CD4-positive, alpha-beta T cell treated with Interleukin-6 for 4 hours (primary cell): ENCODE measurements around the gene PPM1K.
"Not testable (repeated sequence)": the region's sequence is repeated elsewhere in the genome, so short reads cannot be mapped to it uniquely, and the experiment has no call there.

ENCODE experiments used
- DNase-seq: peaks from one replicate; pipeline ENCODE4 v3.0.0-alpha.2; 2020; ENCODE audit warnings: mixed read lengths

The PPM1K gene

GRCh38 chr4:88284439-88285234, at the start of gene PPM1K:
PPM1K (minus strand) TSS chr4:88284561; CDS start chr4:88278583, 5,978 bp downstream.
- DNase-seq: peak; percentile 99

GRCh38 chr4:88333741-88334405, 49.5 kb upstream of the PPM1K start:
- DNase-seq: no peak

DNA sequence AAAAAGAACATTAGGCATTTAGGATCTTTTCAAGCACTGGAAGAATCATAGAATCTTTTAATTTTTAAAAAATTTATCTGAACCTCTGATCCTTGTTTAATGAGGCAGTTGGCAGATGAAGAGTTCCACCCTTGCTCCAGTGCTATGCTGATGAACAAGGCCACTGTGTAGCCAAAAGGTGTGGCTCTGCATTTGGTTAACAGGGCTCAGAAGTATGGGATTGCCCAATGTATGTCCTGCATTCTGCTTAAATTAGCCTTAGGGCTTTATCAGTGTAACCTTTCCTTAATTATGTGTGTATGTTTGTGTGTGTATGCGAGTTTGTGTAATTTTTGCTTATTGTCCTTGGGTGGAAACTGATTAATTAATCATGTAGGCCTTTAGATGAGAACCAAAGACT, 43.3 kb upstream of the PPM1K start:
- no peak for DNase-seq

GRCh38 chr4:88320780-88321373, 36.5 kb upstream of the PPM1K start:
- DNase-seq: peak; percentile 33

DNA sequence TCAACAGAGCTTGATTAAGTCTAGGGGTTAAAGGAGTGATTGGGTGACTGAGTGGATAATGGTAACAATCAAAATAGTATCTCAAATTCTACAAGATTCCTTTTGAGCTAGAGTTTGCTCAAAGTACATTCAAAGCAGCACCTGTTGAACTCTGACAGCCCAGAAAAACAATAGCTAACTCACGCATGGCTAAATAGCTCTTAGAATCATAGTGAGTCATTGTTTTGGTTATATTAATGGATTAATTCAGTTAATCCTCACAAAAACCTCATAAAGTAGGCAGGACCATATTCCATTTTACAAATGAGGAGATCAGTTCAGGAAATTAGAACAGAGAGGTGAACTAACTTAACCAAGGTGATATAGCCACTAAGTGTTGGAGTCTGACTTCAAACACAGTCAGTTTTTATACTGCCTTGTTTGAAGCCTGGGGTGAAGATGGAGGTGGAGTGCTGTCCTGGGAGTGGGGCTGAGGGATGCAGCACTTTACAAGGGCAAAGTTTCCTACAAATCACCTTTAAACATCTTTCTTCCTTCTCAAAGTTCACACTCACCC, 35.9 kb upstream of the PPM1K start:
- DNase-seq: no peak

- DNase-seq: no peak
These were observed 34.5 kb upstream of the PPM1K start for GRCh38 chr4:88318751-88319350.

- no peak for DNase-seq
These were observed 31.2 kb upstream of the PPM1K start for GRCh38 chr4:88315460-88316017.

- not testable (repeated sequence) for DNase-seq
These were observed 28.8 kb upstream of the PPM1K start for GRCh38 chr4:88313088-88313624.

DNA sequence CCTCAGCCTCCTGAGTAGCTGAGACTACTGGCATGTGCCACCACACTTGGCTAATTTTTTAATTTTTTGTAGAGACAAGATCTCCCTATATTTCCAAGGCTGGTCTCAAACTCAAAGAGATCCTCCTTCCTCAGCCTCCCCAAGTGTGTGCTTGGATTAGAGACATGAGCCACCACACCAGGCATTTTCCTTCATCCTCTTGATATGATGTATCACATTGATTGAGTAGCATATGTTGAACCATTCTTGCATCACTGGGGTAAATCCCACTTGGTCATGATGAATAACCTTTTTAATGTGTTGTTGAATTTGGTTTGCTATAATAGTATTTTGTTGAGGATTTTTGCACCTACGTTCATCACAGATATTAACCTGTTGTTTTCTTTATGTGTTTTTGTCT, 24.2 kb upstream of the PPM1K start:
- no peak for DNase-seq

- no peak for DNase-seq
These were observed 13.5 kb upstream of the PPM1K start for GRCh38 chr4:88297725-88298454.

DNA sequence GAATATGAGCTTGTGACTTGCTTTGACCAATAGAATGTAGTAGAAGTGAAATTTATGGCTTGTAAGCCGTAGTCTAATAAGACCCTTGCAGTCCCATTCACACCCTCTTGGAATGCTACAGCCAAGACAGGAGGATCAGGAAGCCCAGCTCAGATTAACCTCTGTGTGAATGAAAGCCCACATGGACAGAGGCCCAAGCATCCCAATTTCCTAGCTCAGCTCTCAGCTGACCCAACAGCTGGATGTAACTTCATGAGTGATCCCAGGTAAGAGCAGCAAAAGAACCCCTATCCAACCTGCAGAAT, 12.8 kb upstream of the PPM1K start:
- no peak for DNase-seq

GRCh38 chr4:88296413-88297211, 12.3 kb upstream of the PPM1K start:
- no peak for DNase-seq

DNA sequence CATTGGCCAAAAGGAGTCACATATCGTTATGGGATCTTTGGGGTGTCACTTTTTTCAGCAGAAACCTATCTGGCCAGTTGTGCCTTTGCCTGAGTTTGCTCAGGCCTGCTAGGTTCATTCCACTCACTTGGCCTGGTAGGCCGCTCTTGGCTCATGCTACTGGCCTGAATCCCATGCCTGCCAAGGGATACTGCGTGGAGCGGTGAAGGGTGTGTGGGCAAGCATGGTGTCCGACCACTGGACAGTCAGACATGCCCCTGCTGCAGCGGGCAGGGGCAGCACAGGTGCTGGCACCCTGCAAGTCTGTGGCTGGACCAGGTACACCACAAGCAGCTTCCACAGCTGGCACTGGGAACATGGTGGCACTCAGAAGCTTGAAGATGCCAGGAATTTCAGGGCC, 11.3 kb upstream of the PPM1K start:
- DNase-seq: no peak

DNA sequence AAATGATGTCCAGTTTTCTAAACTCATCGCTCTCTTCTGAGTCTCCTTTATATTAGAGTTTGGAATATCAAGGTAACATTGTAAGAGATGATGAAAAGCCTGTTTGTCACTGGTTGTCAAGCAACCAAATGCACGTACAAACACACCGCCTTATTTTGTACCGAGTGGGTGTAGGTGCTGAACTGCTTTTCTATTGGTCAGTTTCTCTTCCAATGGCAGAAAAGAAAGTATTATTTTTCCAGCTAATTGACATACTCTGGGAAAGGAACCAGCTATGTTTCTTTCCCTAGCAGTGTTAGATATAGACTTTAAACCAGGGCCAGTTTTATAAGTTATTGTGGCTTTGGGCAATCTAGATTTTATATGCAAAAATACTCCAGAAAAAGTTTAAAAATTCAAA, 6.6 kb upstream of the PPM1K start:
- no peak for DNase-seq

DNA sequence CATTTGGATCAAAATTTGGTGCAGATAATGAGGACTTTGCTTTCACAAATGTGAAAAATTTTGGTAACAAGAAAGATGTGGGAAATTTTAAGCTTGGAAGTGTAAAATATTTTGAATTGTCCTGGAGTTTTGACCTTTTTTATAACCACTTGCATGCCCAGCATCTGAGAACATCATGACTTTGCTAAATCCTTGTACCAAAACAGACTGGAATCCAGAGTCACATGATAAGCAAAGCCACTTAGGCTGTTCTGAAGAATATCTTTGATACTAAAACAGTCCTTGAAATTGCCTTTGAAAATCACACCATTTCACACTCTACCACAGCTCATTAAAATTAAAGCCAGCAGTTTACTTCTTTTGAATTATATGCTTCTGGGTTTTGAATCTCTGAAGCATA, 2.5 kb upstream of the PPM1K start:
- no peak for DNase-seq

DNA sequence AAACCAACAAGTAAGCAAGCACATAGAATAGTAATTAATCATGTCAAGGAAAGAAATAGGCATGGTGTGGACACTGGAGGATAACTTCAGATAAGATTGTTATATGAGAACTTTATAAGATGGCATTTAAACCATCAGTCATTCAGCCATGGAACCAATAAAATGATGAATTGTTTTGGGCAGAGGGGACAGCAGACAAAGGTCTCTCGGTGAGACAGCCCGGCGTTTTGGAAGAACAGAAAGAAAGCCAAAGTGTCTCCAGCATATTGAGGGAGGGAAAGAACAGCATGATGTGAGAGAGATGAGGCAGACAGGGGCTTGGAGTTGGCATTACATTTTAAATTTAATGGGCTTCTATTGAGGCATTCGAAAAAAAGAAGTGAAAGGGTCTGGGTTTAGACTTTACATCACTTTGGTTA, 883 bp upstream of the PPM1K start:
- DNase-seq: no peak

DNA sequence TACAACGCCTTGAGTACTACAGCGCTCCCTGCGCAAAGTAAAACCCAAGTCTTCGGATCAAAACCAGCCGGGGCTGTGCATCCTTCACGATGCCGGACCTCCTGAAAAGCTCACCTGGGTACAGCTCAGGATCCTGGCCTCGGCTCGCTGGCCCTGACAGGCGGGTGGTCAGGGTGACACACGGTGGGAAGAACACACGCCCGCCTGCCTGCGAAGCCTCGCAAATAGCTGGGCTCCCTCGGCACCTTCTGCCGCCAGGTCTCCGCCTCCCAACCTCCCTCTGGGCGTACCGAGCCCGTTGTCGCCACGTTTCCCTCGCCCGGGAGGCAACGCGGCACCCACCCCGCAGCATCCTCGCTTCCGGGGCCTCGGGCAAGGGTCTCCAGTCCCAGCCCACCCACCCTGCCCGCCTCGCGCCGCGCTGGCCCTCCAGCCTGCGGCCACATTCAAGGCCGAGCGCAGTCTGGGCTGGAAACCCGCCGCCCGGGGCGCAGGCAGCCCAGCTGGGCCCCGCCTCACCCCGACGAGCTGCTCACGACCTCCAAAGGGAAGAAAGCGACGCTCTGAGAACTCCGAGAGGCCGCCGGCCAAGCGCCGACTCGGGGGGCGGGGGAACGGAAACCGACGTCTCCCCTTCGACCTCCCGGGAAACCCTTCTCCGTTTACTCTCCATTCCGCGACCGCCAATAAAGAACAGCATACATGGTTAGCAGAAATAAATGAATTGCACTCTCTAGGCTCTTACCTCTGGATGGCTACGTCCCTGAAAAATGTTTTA, 511 bp downstream of the PPM1K start:
- peak; percentile 73 for DNase-seq

DNA sequence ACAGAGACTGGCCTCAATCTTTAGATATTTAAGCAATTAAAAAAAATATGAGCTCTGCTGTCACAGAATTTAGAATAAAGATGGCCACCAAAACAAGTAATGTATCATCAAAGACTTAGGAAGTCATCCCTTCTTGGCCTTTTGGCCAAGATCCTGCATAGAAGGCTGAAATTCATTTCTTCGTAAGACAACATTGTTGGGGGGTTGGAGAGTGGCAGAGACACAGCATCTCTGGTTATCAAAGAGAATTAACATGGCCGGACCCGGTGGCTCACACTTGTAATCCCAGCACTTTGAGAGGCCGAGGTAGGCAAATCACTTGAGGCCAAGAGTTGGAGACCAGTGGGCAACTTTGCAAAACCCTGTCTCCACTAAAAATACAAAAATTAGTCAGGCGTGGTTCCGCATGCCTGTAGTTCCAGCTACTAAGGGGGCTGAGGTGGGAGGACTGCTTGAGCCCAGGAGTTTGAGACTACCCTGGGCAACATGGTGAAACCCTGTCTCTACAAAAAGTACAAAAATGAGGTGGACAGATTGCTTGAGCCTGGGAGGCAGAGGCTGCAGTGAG, 4.0 kb downstream of the PPM1K start:
- no peak for DNase-seq

DNA sequence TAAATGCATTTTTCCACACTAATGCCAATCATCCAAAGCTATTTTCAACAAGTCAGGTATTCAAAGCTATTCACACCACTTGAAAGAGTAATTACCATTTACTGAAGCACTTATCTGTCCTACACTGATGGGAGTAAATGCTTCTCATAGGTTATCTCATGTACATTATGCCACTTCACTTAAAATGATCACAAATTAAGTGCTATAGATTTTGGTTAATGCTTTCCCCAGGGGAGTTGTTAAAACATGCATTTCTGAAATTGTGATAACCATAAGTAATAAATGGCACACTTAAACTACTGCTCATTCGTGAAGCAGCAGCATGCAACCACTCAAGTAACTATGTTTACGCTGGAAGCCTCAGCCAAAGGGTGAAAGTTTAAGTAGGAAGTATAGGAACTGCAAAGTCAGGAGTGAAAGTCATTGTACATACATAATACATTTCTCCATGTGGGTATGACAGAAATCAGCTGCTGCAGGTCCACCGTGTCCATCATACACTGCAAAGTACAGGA, 6.6 kb downstream of the PPM1K start:
- no peak for DNase-seq
